Ascending aorta (tissue), 2 donors: ENCODE measurements around the gene CLOCK. TPM values are rescaled to one million over a fixed set of nuclear protein-coding genes. Genes with fewer than 3 reads are reported as not detected.

Source experiments
- DNase-seq, 2 donors: peaks; one replicate each; pipeline ENCODE4 v3.0.0-alpha.2; 2019; ENCODE audit warnings: low spot score in 2 of 2
- H3K27ac ChIP-seq, 2 donors: fragments of 200-600 bp; sonication (generic); one replicate each; pipeline ENCODE4 v1.5.1; 2016 to 2017; ENCODE audit warnings: mild to moderate bottlenecking in 1 of 2
- H3K27me3 ChIP-seq: fragments of 200-600 bp; sonication (generic); one replicate; pipeline ENCODE4 v1.5.1; 2017
- H3K36me3 ChIP-seq, 2 donors: fragments of 200-600 bp; sonication (generic); one replicate each; pipeline ENCODE4 v1.5.1; 2016
- H3K4me1 ChIP-seq, 2 donors: fragments of 200-600 bp; sonication (generic); one replicate each; pipeline ENCODE4 v1.5.1; 2016 to 2017; ENCODE audit warnings: mild to moderate bottlenecking in 1 of 2
- H3K4me3 ChIP-seq, 2 donors: fragments of 200-600 bp; sonication (generic); one replicate each; pipeline ENCODE4 v1.5.1; 2016 to 2017; ENCODE audit warnings: mild to moderate bottlenecking in 1 of 2
- H3K9me3 ChIP-seq, 2 donors: fragments of 200-600 bp; sonication (generic); one replicate each; pipeline ENCODE4 v1.5.1; 2016
- intact Hi-C: fragments of 100-400 bp; cut with DNase I; formaldehyde crosslinking; loops from one replicate; pipeline ENCODE4 v1.15.1; 2023
- total RNA-seq: library from RNA; depleted of rRNA; stranded (reverse); fragments of >200 nt; gene quantifications from one replicate; pipeline ENCODE4 v1.1.0, GENCODE V29; 2016
- TF ChIP-seq, protein P1 (sequence below), 3 experiments: fragments of 200-600 bp in 2 of 3; fragments of 450-650 bp in 1 of 3; sonication (generic) in 2 of 3; IDR thresholded peaks; one replicate each; pipeline ENCODE4 v1.5.1; 2016 to 2019; ENCODE audit warnings: antibody characterized with exemption in 3 of 3, mild to moderate bottlenecking in 1 of 3, moderate library complexity in 1 of 3

Gene CLOCK
- total RNA-seq, 1 donor from 2014 or later, result 17.6 TPM

GRCh38 chr4:55458164-55458563 lies 88.5 kb downstream of the CLOCK start:
- intact Hi-C loops, result no loop called here
- H3K27ac ChIP-seq, result no peak overlapping the region
- H3K36me3 ChIP-seq, result peaks cover 0 to 20% of the 10 kb centered on the region in 2 donors
- DNase-seq, result no peak
- no peaks in the 10 kb centered on the region for H3K9me3 ChIP-seq
- H3K27me3 ChIP-seq, result no peaks in the 10 kb centered on the region
- no peak overlapping the region for H3K4me3 ChIP-seq
- TF ChIP-seq, protein P1, sequence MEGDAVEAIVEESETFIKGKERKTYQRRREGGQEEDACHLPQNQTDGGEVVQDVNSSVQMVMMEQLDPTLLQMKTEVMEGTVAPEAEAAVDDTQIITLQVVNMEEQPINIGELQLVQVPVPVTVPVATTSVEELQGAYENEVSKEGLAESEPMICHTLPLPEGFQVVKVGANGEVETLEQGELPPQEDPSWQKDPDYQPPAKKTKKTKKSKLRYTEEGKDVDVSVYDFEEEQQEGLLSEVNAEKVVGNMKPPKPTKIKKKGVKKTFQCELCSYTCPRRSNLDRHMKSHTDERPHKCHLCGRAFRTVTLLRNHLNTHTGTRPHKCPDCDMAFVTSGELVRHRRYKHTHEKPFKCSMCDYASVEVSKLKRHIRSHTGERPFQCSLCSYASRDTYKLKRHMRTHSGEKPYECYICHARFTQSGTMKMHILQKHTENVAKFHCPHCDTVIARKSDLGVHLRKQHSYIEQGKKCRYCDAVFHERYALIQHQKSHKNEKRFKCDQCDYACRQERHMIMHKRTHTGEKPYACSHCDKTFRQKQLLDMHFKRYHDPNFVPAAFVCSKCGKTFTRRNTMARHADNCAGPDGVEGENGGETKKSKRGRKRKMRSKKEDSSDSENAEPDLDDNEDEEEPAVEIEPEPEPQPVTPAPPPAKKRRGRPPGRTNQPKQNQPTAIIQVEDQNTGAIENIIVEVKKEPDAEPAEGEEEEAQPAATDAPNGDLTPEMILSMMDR (IDR thresholded peaks at IDR 0.05), result no peak
- no peaks in the 10 kb centered on the region for H3K4me1 ChIP-seq

- Histone ChIP-seq H3K9me3 (no peaks in the 10 kb centered on the region), H3K4me3 (no peak overlapping the region), H3K36me3 (peaks cover 22 to 44% of the 10 kb centered on the region in 2 donors), H3K4me1 (no peaks in the 10 kb centered on the region), H3K27me3 (no peaks in the 10 kb centered on the region), H3K27ac (no peak overlapping the region)
- TF ChIP-seq, protein P1 (IDR thresholded peaks at IDR 0.05), result no peak
- DNase-seq, result no peak
- intact Hi-C loops, result no loop called here
Measured at GRCh38 chr4:55450566-55450965, 96.1 kb downstream of the CLOCK start.

DNA sequence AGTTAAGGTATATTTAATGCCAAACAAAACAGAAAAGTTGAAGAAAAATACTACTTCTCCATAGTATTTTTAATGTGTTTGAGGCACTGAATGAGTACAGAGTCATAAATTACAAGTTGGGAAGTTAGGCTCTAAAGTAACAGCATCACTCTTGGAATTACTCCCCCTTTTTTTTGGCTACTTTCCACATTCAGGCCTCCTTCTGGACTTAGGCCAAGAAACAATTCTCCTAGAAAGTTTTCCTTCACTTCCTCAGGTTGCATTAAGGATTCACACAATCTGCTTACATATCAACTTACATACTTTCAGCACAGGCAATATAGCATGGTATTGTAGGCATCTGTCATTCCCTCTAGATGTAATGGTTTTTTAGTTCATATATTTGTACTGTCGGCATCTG lies 98.9 kb downstream of the CLOCK start:
- H3K4me1 ChIP-seq, result no peaks in the 10 kb centered on the region
- TF ChIP-seq, protein P1 (IDR thresholded peaks at IDR 0.05), result no peak
- no peak for DNase-seq
- intact Hi-C loops, result loop anchor here (5.0 kb wide), 1 partner anchor 104 kb away; no protein-coding TSS in a partner anchor
- no peak overlapping the region for H3K27ac ChIP-seq
- no peak overlapping the region for H3K4me3 ChIP-seq
- H3K36me3 ChIP-seq, result peaks cover 22 to 49% of the 10 kb centered on the region in 2 donors
- no peaks in the 10 kb centered on the region for H3K9me3 ChIP-seq
- H3K27me3 ChIP-seq, result no peaks in the 10 kb centered on the region

- Histone ChIP-seq H3K4me3 (no peak overlapping the region), H3K27me3 (no peaks in the 10 kb centered on the region), H3K36me3 (peaks cover 24 to 51% of the 10 kb centered on the region in 2 donors), H3K27ac (no peak overlapping the region), H3K4me1 (no peaks in the 10 kb centered on the region), H3K9me3 (no peaks in the 10 kb centered on the region)
- no peak for DNase-seq
- intact Hi-C loops, result loop anchor here (5.0 kb wide), 1 partner anchor 105 kb away; no protein-coding TSS in a partner anchor
- TF ChIP-seq, protein P1 (IDR thresholded peaks at IDR 0.05), result no peak
Measured at GRCh38 chr4:55447108-55447708, 99.5 kb downstream of the CLOCK start.

DNA sequence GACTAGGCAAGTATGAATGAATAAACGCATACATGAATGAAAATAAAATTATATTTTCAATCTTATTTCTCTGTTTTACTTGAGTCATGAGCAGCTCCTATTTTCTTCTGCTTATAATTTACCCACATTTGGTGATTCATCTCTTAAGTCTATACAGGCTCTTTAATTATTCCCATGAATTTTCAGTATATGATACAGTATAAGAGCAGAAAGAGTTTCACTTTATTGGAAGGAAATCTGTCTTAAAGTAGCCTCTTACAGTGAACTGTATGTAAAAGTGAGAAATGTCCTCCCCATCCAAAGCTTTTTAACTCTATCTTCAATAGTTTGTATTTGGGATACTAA lies 100.2 kb downstream of the CLOCK start:
- peaks cover 22 to 46% of the 10 kb centered on the region in 2 donors for H3K36me3 ChIP-seq
- TF ChIP-seq, protein P1 (IDR thresholded peaks at IDR 0.05), result no peak

More for the DNA sequence above, 100.2 kb downstream of the CLOCK start:
- H3K9me3 ChIP-seq, result no peaks in the 10 kb centered on the region
- no peaks in the 10 kb centered on the region for H3K4me1 ChIP-seq
- H3K27ac ChIP-seq, result no peak overlapping the region
- no peak overlapping the region for H3K4me3 ChIP-seq
- DNase-seq, result no peak
- H3K27me3 ChIP-seq, result no peaks in the 10 kb centered on the region
- intact Hi-C loops, result loop anchor here (5.0 kb wide), 1 partner anchor 106 kb away; no protein-coding TSS in a partner anchor
